Testis (tissue), 3 donors: Measurements from ENCODE around the gene SPPL3. TPM values are rescaled to one million over a fixed set of nuclear protein-coding genes. Genes with fewer than 3 reads are reported as not detected.

ENCODE experiments used
- DNase-seq: peaks from one replicate; pipeline ENCODE4 v3.0.0-alpha.2; 2019
- H3K27ac ChIP-seq, 2 donors: fragments of 200-600 bp; sonication (generic); one replicate each; pipeline ENCODE4 v1.5.1; 2019
- H3K27me3 ChIP-seq: fragments of 200-600 bp; sonication (generic); one replicate; pipeline ENCODE4 v1.5.1; 2019
- H3K36me3 ChIP-seq: fragments of 200-600 bp; sonication (generic); one replicate; pipeline ENCODE4 v1.5.1; 2017; ENCODE audit warnings: low read depth; ENCODE audit errors: missing control alignments
- H3K4me1 ChIP-seq: fragments of 200-600 bp; sonication (generic); one replicate; pipeline ENCODE4 v1.5.1; 2019
- H3K4me3 ChIP-seq, 2 donors: fragments of 200-600 bp; sonication (generic); one replicate each; pipeline ENCODE4 v1.5.1; 2017 to 2019
- H3K9me3 ChIP-seq: fragments of 200-600 bp; sonication (generic); one replicate; pipeline ENCODE4 v1.5.1; 2017
- POLR2A ChIP-seq: fragments of 450-650 bp; IDR thresholded peaks from one replicate; pipeline ENCODE4 v1.6.1; 2017; ENCODE audit warnings: antibody characterized with exemption, mild to moderate bottlenecking, moderate library complexity
- WGBS, 2 donors: methylation state at CpG; one replicate each; pipeline ENCODE4 v1.1.5; 2018; 5-methylcytosine and 5-hydroxymethylcytosine counted together
- intact Hi-C: fragments of 100-400 bp; cut with DNase I; formaldehyde crosslinking; loops from one replicate; pipeline ENCODE4 v1.15.1; 2023; ENCODE audit warnings: low total_unique reads
- polyA plus RNA-seq: library from polyadenylated mRNA; stranded (reverse); fragments of 350-450 nt; fragmentation: Illumina TruSeq; extraction: RNeasy Lipid Tissue Mini Kit (QIAGEN cat#74804); gene quantifications from one replicate; pipeline ENCODE4 v1.2.3, GENCODE V29; 2014; ENCODE audit warnings: low read depth, low replicate concordance; ENCODE audit not compliant: insufficient read depth
- total RNA-seq, 2 donors: library from RNA; depleted of rRNA; stranded (reverse); fragments of >200 nt; gene quantifications; one replicate each; pipeline ENCODE4 v1.2.3, GENCODE V29; 2016
- TF ChIP-seq, protein P1 (sequence below), 3 experiments: fragments of 450-650 bp in 2 of 3; fragments of 200-600 bp in 1 of 3; sonication (generic) in 1 of 3; IDR thresholded peaks; one replicate each; pipeline ENCODE4 v1.5.1; 2016 to 2019; ENCODE audit warnings: antibody characterized with exemption in 3 of 3, mild to moderate bottlenecking in 2 of 3, moderate library complexity in 1 of 3

The SPPL3 gene
- total and polyA plus RNA-seq, 3 donors from 2014 or later, result 61.1 to 190 (median 65.4) TPM

DNA sequence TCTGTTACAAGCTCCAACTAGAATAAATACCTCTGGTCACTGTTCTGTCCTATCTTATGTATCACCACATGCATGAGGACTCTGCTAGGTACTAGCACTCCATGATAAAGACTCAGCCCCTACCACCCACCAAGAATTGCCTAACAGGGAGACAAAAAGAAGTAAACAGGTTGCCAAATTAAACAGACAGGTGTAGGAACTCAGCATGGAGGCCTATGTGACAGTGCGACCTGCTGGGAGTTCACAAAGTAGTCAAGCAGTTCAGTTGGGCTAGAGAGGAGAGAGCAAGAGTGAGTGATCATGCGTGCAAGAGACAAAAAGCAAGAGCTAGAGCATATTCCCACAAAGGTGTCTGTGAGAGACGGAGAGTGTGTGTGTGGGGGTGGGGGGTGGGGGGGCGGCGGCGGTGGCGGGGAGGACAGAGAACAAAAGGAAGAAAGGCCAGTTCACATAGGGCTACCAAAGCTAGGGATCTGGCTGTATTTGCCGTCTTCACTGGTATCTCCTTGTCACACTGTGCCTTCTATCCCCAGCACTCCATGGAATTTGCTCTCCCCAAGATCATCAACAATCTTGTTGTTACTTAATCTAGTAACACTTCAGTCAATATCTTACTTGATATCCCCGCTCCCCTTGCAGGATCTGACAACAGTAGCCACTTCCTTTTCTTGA lies 81.2 kb downstream of the SPPL3 start:
- H3K36me3 ChIP-seq, result no peaks in the 10 kb centered on the region
- H3K4me1 ChIP-seq, result peaks cover 7% of the 10 kb centered on the region
- DNase-seq, result no peak
- H3K27ac ChIP-seq, result no peak overlapping the region
- 75 to 80% methylated on average over 7 to 9 of the region's 9 CpGs for WGBS, 2 donors
- H3K4me3 ChIP-seq, result no peak overlapping the region
- intact Hi-C loops, result no loop called here
- H3K27me3 ChIP-seq, result no peaks in the 10 kb centered on the region
- no peaks in the 10 kb centered on the region for H3K9me3 ChIP-seq
- TF ChIP-seq, protein P1, sequence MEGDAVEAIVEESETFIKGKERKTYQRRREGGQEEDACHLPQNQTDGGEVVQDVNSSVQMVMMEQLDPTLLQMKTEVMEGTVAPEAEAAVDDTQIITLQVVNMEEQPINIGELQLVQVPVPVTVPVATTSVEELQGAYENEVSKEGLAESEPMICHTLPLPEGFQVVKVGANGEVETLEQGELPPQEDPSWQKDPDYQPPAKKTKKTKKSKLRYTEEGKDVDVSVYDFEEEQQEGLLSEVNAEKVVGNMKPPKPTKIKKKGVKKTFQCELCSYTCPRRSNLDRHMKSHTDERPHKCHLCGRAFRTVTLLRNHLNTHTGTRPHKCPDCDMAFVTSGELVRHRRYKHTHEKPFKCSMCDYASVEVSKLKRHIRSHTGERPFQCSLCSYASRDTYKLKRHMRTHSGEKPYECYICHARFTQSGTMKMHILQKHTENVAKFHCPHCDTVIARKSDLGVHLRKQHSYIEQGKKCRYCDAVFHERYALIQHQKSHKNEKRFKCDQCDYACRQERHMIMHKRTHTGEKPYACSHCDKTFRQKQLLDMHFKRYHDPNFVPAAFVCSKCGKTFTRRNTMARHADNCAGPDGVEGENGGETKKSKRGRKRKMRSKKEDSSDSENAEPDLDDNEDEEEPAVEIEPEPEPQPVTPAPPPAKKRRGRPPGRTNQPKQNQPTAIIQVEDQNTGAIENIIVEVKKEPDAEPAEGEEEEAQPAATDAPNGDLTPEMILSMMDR (IDR thresholded peaks at IDR 0.05), result no peak
- no peak for TF ChIP-seq POLR2A

DNA sequence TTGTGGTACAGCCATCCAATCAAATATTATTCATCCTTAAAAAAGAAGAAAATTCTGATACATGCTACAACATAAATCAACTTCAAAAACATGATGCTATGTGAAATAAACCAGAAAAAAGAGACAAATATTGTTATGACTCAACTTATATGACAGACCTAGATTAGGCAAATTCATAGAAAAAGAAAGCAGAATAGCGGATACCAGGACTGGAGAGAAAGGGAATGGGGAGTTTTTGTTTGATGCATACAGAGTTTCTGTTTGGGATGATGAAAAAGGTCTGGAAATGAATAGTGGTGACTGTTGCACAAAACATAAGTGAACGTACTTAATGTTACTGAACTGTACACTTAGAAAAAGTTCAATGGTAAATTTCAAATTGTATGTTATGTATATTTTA lies 82.3 kb downstream of the SPPL3 start:
- intact Hi-C loops, result no loop called here
- Histone ChIP-seq H3K27me3 (no peaks in the 10 kb centered on the region), H3K36me3 (no peaks in the 10 kb centered on the region), H3K4me3 (no peak overlapping the region), H3K27ac (no peak overlapping the region), H3K9me3 (no peaks in the 10 kb centered on the region), H3K4me1 (no peaks in the 10 kb centered on the region)
- 68 to 87% methylated on average over 2 of the region's 2 CpGs for WGBS, 2 donors
- no peak for DNase-seq
- no peak for TF ChIP-seq POLR2A
- TF ChIP-seq, protein P1 (IDR thresholded peaks at IDR 0.05), result no peak

DNA sequence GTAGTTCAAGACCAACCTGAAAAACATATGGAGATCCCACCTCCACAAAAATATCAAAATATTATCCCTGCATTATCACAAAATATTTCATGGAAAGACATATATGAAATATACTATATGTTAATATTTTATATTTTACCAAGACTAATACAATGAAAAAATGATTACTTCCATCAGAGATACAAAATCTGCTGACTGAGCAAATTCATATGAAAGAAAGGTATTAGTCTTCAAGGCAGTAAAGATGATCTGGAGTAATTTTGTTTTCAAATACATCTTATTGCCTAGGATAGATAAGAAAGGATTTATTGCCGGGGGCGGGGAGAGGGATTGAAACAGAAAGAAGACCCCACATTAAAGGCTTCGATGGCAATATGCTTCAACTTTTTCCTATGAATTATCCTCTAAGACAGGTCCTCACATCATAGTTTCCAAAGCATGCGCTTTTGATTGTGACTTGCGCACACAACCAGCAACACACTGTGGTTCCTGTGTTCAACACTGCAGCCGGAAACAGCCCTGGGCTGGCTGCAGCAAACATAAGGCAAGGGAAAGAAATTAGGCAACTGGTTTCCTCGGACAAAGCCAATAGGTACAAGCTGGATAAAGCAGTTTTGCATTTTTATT lies 83.2 kb downstream of the SPPL3 start:
- Histone ChIP-seq H3K4me1 (no peaks in the 10 kb centered on the region), H3K36me3 (no peaks in the 10 kb centered on the region), H3K27me3 (no peaks in the 10 kb centered on the region), H3K4me3 (no peak overlapping the region), H3K9me3 (no peaks in the 10 kb centered on the region), H3K27ac (no peak overlapping the region)
- DNase-seq, result no peak
- 84 to 87% methylated on average over 7 of the region's 7 CpGs for WGBS, 2 donors
- intact Hi-C loops, result no loop called here
- TF ChIP-seq, protein P1 (IDR thresholded peaks at IDR 0.05), result no peak
- TF ChIP-seq POLR2A, result no peak

DNA sequence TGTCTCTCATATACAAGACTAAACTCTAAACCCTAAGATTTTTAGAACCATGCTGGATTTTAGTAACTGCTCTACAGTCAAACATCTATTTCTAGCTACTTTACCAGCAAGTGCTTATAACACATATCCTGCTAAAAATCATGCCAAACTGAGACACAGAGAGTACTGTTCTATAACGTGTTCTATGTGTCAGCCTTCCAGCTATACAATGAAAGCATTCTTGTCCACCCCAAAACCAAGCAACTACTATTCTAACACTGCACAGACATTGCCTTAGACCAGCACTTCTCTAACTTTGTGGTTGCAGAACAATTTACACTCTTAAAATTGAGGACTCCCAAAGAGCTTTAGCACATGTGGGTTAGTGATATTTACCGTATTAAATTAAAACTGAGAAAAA lies 85.7 kb downstream of the SPPL3 start:
- Histone ChIP-seq H3K4me3 (no peak overlapping the region), H3K36me3 (no peaks in the 10 kb centered on the region), H3K9me3 (no peaks in the 10 kb centered on the region), H3K4me1 (no peaks in the 10 kb centered on the region), H3K27me3 (no peaks in the 10 kb centered on the region), H3K27ac (no peak overlapping the region)
- intact Hi-C loops, result no loop called here
- TF ChIP-seq, protein P1 (IDR thresholded peaks at IDR 0.05), result no peak
- no peak for TF ChIP-seq POLR2A
- DNase-seq, result no peak
- 78 to 84% methylated on average over 2 of the region's 2 CpGs for WGBS, 2 donors
